ENCODE results near the gene CLIP4. TPM values are rescaled to one million over a fixed set of nuclear protein-coding genes. Genes with fewer than 3 reads are reported as not detected.

Gene CLIP4
- total RNA-seq, 2 experiments from 2014 or later = 36.8 to 39.4 TPM

DNA sequence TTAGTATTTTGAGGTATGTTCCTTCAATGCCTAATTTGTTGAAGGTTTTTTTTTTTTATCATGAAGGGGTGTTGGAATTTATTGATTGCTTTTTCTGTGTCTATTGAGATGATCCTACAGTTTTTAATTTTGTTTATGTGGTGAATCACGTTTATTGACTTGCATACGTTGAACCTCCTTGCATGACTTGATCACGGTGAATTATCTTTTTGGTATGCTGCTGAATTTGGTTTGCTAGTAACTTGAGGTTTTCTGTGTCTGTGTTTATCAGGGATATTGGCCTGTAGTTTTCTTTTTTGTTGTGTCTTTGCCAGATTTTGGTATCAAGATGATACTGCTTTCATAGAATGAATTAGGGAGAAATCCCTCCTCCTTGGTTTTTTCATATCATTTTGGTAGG, 23.9 kb downstream of the CLIP4 start:
- Histone ChIP-seq H3K4me3 (ENCODE audit: low read length) (no peak overlapping the region), H3K9me3 (ENCODE audit: control insufficient read depth in 1 of 2, insufficient read depth in 1 of 2, low read length in 2 of 2) (no peaks in the 10 kb centered on the region), H3K36me3 (ENCODE audit: insufficient read depth, low read length) (peaks cover 40% of the 10 kb centered on the region), H3K27me3 (ENCODE audit: control insufficient read depth in 1 of 2, insufficient read depth in 2 of 2, low read length in 2 of 2) (no peaks in the 10 kb centered on the region), H3K4me1 (ENCODE audit: insufficient read depth, low read length) (no peaks in the 10 kb centered on the region), H3K27ac (ENCODE audit: low read depth in 1 of 2, low read length in 2 of 2) (no peak overlapping the region)
- ATAC-seq (ENCODE audit: poor library complexity) (no peak), DNase-seq (no peak)
- H3K4me1 Mint-ChIP-seq (ENCODE audit: low read depth) = peaks cover 44% of the 10 kb centered on the region
- ChIA-PET POLR2A (no interaction called here), CTCF (no interaction called here)
- no peak overlapping the region for H3K4me3 Mint-ChIP-seq
- H3K36me3 Mint-ChIP-seq (ENCODE audit: low read depth) = peaks cover 98% of the 10 kb centered on the region
- no peaks in the 10 kb centered on the region for H3K27me3 Mint-ChIP-seq
- intact Hi-C loops (cut with DNase I, micrococcal nuclease) = no loop called here
- TF ChIP-seq, protein P1, sequence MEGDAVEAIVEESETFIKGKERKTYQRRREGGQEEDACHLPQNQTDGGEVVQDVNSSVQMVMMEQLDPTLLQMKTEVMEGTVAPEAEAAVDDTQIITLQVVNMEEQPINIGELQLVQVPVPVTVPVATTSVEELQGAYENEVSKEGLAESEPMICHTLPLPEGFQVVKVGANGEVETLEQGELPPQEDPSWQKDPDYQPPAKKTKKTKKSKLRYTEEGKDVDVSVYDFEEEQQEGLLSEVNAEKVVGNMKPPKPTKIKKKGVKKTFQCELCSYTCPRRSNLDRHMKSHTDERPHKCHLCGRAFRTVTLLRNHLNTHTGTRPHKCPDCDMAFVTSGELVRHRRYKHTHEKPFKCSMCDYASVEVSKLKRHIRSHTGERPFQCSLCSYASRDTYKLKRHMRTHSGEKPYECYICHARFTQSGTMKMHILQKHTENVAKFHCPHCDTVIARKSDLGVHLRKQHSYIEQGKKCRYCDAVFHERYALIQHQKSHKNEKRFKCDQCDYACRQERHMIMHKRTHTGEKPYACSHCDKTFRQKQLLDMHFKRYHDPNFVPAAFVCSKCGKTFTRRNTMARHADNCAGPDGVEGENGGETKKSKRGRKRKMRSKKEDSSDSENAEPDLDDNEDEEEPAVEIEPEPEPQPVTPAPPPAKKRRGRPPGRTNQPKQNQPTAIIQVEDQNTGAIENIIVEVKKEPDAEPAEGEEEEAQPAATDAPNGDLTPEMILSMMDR (IDR thresholded peaks at IDR 0.05) = no peak
- peaks cover 3% of the 10 kb centered on the region for H3K9me3 Mint-ChIP-seq
- H3K27ac Mint-ChIP-seq = no peak overlapping the region

DNA sequence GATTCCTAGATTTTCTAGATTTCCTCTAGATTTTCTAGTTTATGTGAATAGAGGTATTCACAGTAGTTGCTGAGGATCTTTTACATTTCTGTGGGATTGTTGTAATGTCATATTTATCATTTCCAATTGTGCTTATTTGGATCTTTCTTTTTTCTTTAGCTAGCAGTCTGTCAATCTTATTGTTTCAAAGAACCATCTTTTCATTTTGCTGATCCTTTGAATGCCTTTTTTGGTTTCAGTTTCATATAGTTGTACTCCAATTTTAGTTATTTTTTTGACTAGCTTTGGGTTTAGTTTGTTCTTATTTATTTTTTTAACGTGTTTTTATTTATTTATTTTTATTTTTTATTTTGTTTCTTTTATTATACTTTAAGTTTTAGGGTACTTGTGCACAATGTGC, 24.5 kb downstream of the CLIP4 start:
- intact Hi-C loops (cut with DNase I, micrococcal nuclease) = no loop called here

DNA sequence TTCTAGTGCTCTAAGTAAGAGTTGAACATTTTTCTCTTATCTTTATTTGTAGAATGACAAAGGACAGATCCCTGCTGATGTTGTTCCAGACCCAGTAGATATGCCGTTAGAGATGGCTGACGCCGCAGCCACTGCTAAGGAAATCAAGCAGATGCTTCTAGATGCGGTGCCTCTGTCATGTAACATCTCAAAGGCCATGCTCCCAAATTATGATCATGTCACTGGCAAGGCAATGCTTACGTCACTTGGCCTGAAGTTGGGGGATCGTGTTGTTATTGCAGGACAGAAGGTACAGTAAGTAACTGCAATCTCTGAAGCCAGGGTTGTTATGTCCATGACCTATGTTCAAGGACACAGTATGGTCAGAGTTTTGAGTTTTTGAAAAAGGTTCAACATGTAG, 28.4 kb downstream of the CLIP4 start:
- Mint-ChIP-seq H3K4me1 (ENCODE audit: low read depth) (peaks cover 29% of the 10 kb centered on the region), H3K4me3 (no peak overlapping the region), H3K36me3 (ENCODE audit: low read depth) (peaks cover 84% of the 10 kb centered on the region), H3K9me3 (peaks cover 3% of the 10 kb centered on the region), H3K27ac (no peak overlapping the region), H3K27me3 (no peaks in the 10 kb centered on the region)
- no peaks in the 10 kb centered on the region for H3K4me1 ChIP-seq (ENCODE audit: insufficient read depth, low read length)
- ChIA-PET CTCF (no interaction called here), POLR2A (interaction anchor here (1.0 kb wide), 1 partner anchor 27 kb away, joined by 3 read pairs; no protein-coding TSS in a partner anchor)
- H3K27me3 ChIP-seq (ENCODE audit: control insufficient read depth in 1 of 2, insufficient read depth in 2 of 2, low read length in 2 of 2) = no peaks in the 10 kb centered on the region
- no peak overlapping the region for H3K27ac ChIP-seq (ENCODE audit: low read depth in 1 of 2, low read length in 2 of 2)
- no peaks in the 10 kb centered on the region for H3K9me3 ChIP-seq (ENCODE audit: control insufficient read depth in 1 of 2, insufficient read depth in 1 of 2, low read length in 2 of 2)
- H3K4me3 ChIP-seq (ENCODE audit: low read length) = no peak overlapping the region
- peaks cover 50% of the 10 kb centered on the region for H3K36me3 ChIP-seq (ENCODE audit: insufficient read depth, low read length)
- TF ChIP-seq, protein P1 (IDR thresholded peaks at IDR 0.05) = no peak
- no peak for ATAC-seq (ENCODE audit: poor library complexity)
- intact Hi-C loops (cut with DNase I, micrococcal nuclease) = no loop called here
- DNase-seq = no peak

More for the DNA sequence above, 24.5 kb downstream of the CLIP4 start:
- DNase-seq (no peak), ATAC-seq (ENCODE audit: poor library complexity) (no peak)
- POLR2A ChIA-PET = no interaction called here
- H3K27ac ChIP-seq (ENCODE audit: low read depth in 1 of 2, low read length in 2 of 2) = no peak overlapping the region
- TF ChIP-seq, protein P1 (IDR thresholded peaks at IDR 0.05) = no peak
- no peaks in the 10 kb centered on the region for H3K9me3 ChIP-seq (ENCODE audit: control insufficient read depth in 1 of 2, insufficient read depth in 1 of 2, low read length in 2 of 2)
- H3K9me3 Mint-ChIP-seq = peaks cover 3% of the 10 kb centered on the region
- H3K4me3 ChIP-seq (ENCODE audit: low read length) = no peak overlapping the region
- no peaks in the 10 kb centered on the region for H3K4me1 ChIP-seq (ENCODE audit: insufficient read depth, low read length)
- no peak overlapping the region for H3K27ac Mint-ChIP-seq
- peaks cover 44% of the 10 kb centered on the region for H3K4me1 Mint-ChIP-seq (ENCODE audit: low read depth)
- CTCF ChIA-PET = no interaction called here
- peaks cover 39% of the 10 kb centered on the region for H3K36me3 ChIP-seq (ENCODE audit: insufficient read depth, low read length)
- peaks cover 94% of the 10 kb centered on the region for H3K36me3 Mint-ChIP-seq (ENCODE audit: low read depth)
- H3K4me3 Mint-ChIP-seq = no peak overlapping the region
- H3K27me3 Mint-ChIP-seq = no peaks in the 10 kb centered on the region
- H3K27me3 ChIP-seq (ENCODE audit: control insufficient read depth in 1 of 2, insufficient read depth in 2 of 2, low read length in 2 of 2) = no peaks in the 10 kb centered on the region
